CD14-positive monocyte (primary cell): ENCODE results near the gene TATDN2. TPM values are rescaled to one million over a fixed set of nuclear protein-coding genes. Genes with fewer than 3 reads are reported as not detected.

ENCODE experiments used
- DNase-seq, 3 donors: peaks; one replicate each; pipeline ENCODE4 v3.0.0-alpha.2; 2011 to 2022
- H2AFZ ChIP-seq: 2 replicates; pipeline ENCODE4 v1.6.0; 2012; ENCODE audit warnings: mild to moderate bottlenecking, low read depth, low read length, inconsistent platforms; ENCODE audit not compliant: insufficient read depth, poor library complexity, severe bottlenecking
- H3K27ac ChIP-seq, 2 donors: 1 replicate in 1 of 2; 2 replicates in 1 of 2; pipeline ENCODE4 v1.5.1; 2012 to 2013; ENCODE audit warnings: low read length in 2 of 2, control low read depth in 1 of 2, inconsistent platforms in 1 of 2, low read depth in 1 of 2, mild to moderate bottlenecking in 1 of 2
- H3K27me3 ChIP-seq, 2 donors: one replicate each; pipeline versions ENCODE4 v1.6.0 to v1.6.1; 2011 to 2013; ENCODE audit warnings: low read length in 2 of 2; ENCODE audit not compliant: control insufficient read depth in 2 of 2, insufficient read depth in 2 of 2
- H3K36me3 ChIP-seq, 2 donors: replicated peaks in 1 of 2; 1 replicate in 1 of 2; 2 replicates in 1 of 2; pipeline versions ENCODE4 v1.5.1 to v1.6.1; 2012 to 2013; ENCODE audit warnings: low read length in 2 of 2, control low read depth in 1 of 2, inconsistent platforms in 1 of 2, mild to moderate bottlenecking in 1 of 2; ENCODE audit not compliant: insufficient read depth in 2 of 2, control insufficient read depth in 1 of 2
- H3K4me1 ChIP-seq, 2 donors: 1 replicate in 1 of 2; 2 replicates in 1 of 2; pipeline versions ENCODE4 v1.5.1 to v1.6.1; 2012 to 2013; ENCODE audit warnings: low read length in 2 of 2, control low read depth in 1 of 2, inconsistent platforms in 1 of 2, mild to moderate bottlenecking in 1 of 2, moderate library complexity in 1 of 2; ENCODE audit not compliant: insufficient read depth in 2 of 2, control insufficient read depth in 1 of 2
- H3K4me2 ChIP-seq: replicated peaks from 2 replicates; pipeline ENCODE3; 2012; ENCODE audit warnings: low read length, moderate library complexity, mild to moderate bottlenecking; ENCODE audit not compliant: poor library complexity, severe bottlenecking; ENCODE audit errors: extremely low read depth
- H3K4me3 ChIP-seq, 3 experiments: fragments of 200-600 bp in 1 of 3; sonication (generic) in 1 of 3; replicated peaks in 1 of 3; 1 replicate in 2 of 3; 2 replicates in 1 of 3; pipeline ENCODE4 v1.5.1; 2011 to 2013; ENCODE audit warnings: low read length in 3 of 3, mild to moderate bottlenecking in 3 of 3, control low read depth in 2 of 3, low read depth in 2 of 3, inconsistent platforms in 1 of 3, moderate library complexity in 1 of 3
- H3K79me2 ChIP-seq: 2 replicates; pipeline ENCODE4 v1.6.0; 2012; ENCODE audit warnings: mild to moderate bottlenecking, control low read depth, inconsistent platforms, low read length, moderate library complexity; ENCODE audit not compliant: insufficient read depth
- H3K9ac ChIP-seq: 2 replicates; pipeline ENCODE4 v1.6.0; 2017; ENCODE audit warnings: low read length, mild to moderate bottlenecking; ENCODE audit not compliant: insufficient read depth, poor library complexity, severe bottlenecking
- H3K9me3 ChIP-seq, 2 donors: replicated peaks in 1 of 2; 1 replicate in 1 of 2; 2 replicates in 1 of 2; pipeline versions ENCODE4 v1.5.1 to v1.6.1; 2012 to 2013; ENCODE audit warnings: low read length in 2 of 2, control low read depth in 1 of 2; ENCODE audit not compliant: control insufficient read depth in 1 of 2, insufficient read depth in 1 of 2
- H4K20me1 ChIP-seq: 2 replicates; pipeline ENCODE4 v1.6.0; 2012; ENCODE audit warnings: mild to moderate bottlenecking, low read length, control low read depth, moderate library complexity; ENCODE audit not compliant: insufficient read depth
- H3K27ac Mint-ChIP-seq, 7 donors: one replicate each; pipeline ENCODE4 v1.8.0; 2020; ENCODE audit warnings: mild to moderate bottlenecking in 7 of 7, mixed read lengths in 7 of 7, moderate library complexity in 6 of 7, inconsistent platforms in 2 of 7
- H3K27me3 Mint-ChIP-seq, 3 donors: one replicate each; pipeline ENCODE4 v1.8.0; 2021 to 2022; ENCODE audit warnings: low read depth in 3 of 3, mild to moderate bottlenecking in 3 of 3, mixed read lengths in 3 of 3, moderate library complexity in 3 of 3, inconsistent platforms in 1 of 3
- H3K36me3 Mint-ChIP-seq, 2 donors: one replicate each; pipeline ENCODE4 v1.8.0; 2020; ENCODE audit warnings: mixed read lengths in 2 of 2, inconsistent platforms in 1 of 2, mild to moderate bottlenecking in 1 of 2
- H3K4me1 Mint-ChIP-seq: one replicate; pipeline ENCODE4 v1.8.0; 2020; ENCODE audit warnings: mild to moderate bottlenecking, mixed read lengths
- H3K4me3 Mint-ChIP-seq, 2 donors: one replicate each; pipeline ENCODE4 v1.8.0; 2020; ENCODE audit warnings: mild to moderate bottlenecking in 2 of 2, mixed read lengths in 2 of 2, moderate library complexity in 1 of 2
- H3K9me3 Mint-ChIP-seq, 7 donors: one replicate each; pipeline ENCODE4 v1.8.0; 2020 to 2022; ENCODE audit warnings: mixed read lengths in 7 of 7, mild to moderate bottlenecking in 6 of 7, moderate library complexity in 6 of 7, inconsistent platforms in 2 of 7
- WGBS: methylation state at CpG from one replicate; pipeline ENCODE4 v1.1.5; 2013; ENCODE audit warnings: missing lambda C conversion rate; ENCODE audit not compliant: insufficient coverage; 5-methylcytosine and 5-hydroxymethylcytosine counted together
- intact Hi-C, 2 donors: fragments of 100-400 bp; cut with micrococcal nuclease; formaldehyde crosslinking; loops; one replicate each; pipeline versions ENCODE4 v1.15.0 to v1.15.1; 2023
- polyA plus RNA-seq, 3 donors: library from polyadenylated mRNA; depleted of rRNA in 1 of 3; unstranded in 2 of 3; stranded (reverse) in 1 of 3; fragments of 300-500 nt in 2 of 3; fragments of >200 nt in 1 of 3; fragmentation: Illumina TruSeq in 2 of 3; gene quantifications; 1 replicate in 2 of 3; 2 replicates in 1 of 3; pipeline ENCODE4 v1.2.3, GENCODE V29; 2012 to 2021
- TF ChIP-seq, protein P1 (sequence below): fragments of 200-600 bp; IDR thresholded peaks from one replicate; pipeline ENCODE4 v1.8.0; 2022; ENCODE audit warnings: antibody characterized with exemption, mild to moderate bottlenecking

TATDN2 gene
- polyA plus RNA-seq, 3 donors, result 6.0 to 27.1 (median 6.0) TPM

DNA sequence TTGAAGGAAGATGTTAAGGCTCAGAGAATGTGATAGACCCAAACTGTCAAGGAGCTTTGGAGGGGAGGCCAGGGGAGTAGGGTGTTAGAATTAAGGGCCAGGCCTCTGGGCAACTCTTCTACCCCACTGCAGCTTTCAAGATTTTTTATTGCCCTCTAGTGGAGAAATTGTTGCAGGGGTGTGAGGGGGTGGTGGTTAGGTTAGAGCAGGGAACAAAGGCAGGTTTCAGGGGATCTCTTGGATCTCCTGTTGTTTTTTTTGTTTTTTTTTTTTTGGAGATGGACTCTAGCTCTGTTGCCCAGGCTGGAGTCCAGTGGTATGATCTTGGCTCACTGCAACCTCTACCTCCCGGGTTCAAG is 74.1 kb downstream of the TATDN2 start:
- Histone ChIP-seq H3K27ac (no peak overlapping the region), H3K9ac (no peak overlapping the region), H3K4me2 (no peak overlapping the region), H3K9me3 (no peaks in the 10 kb centered on the region), H2AFZ (peak overlapping the region; percentile 25), H3K36me3 (peaks cover 15 to 20% of the 10 kb centered on the region in 2 donors), H3K27me3 (no peaks in the 10 kb centered on the region), H3K79me2 (peaks cover 36% of the 10 kb centered on the region), H3K4me3 (no peak overlapping the region), H3K4me1 (peaks cover 16 to 22% of the 10 kb centered on the region in 2 donors), H4K20me1 (peaks cover 13% of the 10 kb centered on the region)
- Mint-ChIP-seq H3K27me3 (peaks cover 6 to 13% (median 6%) of the 10 kb centered on the region in 3 donors), H3K4me3 (no peak overlapping the region), H3K9me3 (peaks cover 0 to 3% (median 0%) of the 10 kb centered on the region in 7 donors), H3K27ac (peak overlapping the region in 5 of 7 donors; percentile 21 to 96 (median 75)), H3K4me1 (peaks cover 21% of the 10 kb centered on the region), H3K36me3 (peaks cover 16 to 18% of the 10 kb centered on the region in 2 donors)
- no CpG with 5 or more reads among the region's 1 CpG for WGBS
- DNase-seq, result peak in 2 of 3 donors; percentile 13 to 23
- intact Hi-C loops, result loop anchor here in 1 of 2 donors (10.0 kb wide), 1 partner anchor 388 kb away; the partner anchor contains the start of gene CRELD1
- TF ChIP-seq, protein P1, sequence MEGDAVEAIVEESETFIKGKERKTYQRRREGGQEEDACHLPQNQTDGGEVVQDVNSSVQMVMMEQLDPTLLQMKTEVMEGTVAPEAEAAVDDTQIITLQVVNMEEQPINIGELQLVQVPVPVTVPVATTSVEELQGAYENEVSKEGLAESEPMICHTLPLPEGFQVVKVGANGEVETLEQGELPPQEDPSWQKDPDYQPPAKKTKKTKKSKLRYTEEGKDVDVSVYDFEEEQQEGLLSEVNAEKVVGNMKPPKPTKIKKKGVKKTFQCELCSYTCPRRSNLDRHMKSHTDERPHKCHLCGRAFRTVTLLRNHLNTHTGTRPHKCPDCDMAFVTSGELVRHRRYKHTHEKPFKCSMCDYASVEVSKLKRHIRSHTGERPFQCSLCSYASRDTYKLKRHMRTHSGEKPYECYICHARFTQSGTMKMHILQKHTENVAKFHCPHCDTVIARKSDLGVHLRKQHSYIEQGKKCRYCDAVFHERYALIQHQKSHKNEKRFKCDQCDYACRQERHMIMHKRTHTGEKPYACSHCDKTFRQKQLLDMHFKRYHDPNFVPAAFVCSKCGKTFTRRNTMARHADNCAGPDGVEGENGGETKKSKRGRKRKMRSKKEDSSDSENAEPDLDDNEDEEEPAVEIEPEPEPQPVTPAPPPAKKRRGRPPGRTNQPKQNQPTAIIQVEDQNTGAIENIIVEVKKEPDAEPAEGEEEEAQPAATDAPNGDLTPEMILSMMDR, result peak; percentile 39

DNA sequence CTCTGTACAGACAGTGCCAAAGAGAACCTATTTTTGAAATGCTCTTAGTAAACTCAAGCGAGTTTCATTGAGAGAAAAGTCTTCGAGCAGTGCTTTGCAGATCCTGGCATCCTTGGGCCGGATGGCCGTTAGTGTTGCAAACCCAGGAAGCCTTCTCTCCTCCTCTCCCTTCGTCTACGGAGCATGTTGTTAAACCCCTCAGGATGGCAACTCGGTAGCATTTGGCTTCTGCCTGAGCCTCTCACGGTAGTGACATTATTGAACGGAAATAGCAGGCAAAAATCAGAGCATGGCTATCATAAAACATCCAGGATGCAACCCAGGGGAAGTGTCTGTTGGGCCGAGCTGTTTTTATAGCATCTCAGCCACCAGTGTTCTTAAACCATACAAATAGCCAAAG is 79.3 kb downstream of the TATDN2 start:
- Mint-ChIP-seq H3K36me3 (no peaks in the 10 kb centered on the region), H3K27ac (no peak overlapping the region), H3K4me1 (no peaks in the 10 kb centered on the region), H3K4me3 (no peak overlapping the region), H3K9me3 (peaks cover 0 to 3% (median 0%) of the 10 kb centered on the region in 7 donors), H3K27me3 (peaks cover 25 to 39% (median 31%) of the 10 kb centered on the region in 3 donors)
- no peaks in the 10 kb centered on the region for H4K20me1 ChIP-seq
- TF ChIP-seq, protein P1, result no peak
- no peak for DNase-seq
- H3K36me3 ChIP-seq, result no peaks in the 10 kb centered on the region
- intact Hi-C loops, result loop anchor here in 1 of 2 donors (10.0 kb wide), 1 partner anchor 393 kb away; the partner anchor contains the start of gene CRELD1
- H3K27ac ChIP-seq, result no peak overlapping the region
- H3K79me2 ChIP-seq, result no peaks in the 10 kb centered on the region
- H3K9me3 ChIP-seq, result no peaks in the 10 kb centered on the region
- peaks cover 4 to 8% of the 10 kb centered on the region in 2 donors for H3K27me3 ChIP-seq
- H3K4me2 ChIP-seq, result no peak overlapping the region
- 82% methylated on average over 7 of the region's 10 CpGs for WGBS
- H3K9ac ChIP-seq, result no peak overlapping the region
- no peak overlapping the region for H2AFZ ChIP-seq
- H3K4me1 ChIP-seq, result no peaks in the 10 kb centered on the region
- no peak overlapping the region for H3K4me3 ChIP-seq
